ENCODE results near the gene WDR1. TPM values are rescaled to one million over a fixed set of nuclear protein-coding genes. Genes with fewer than 3 reads are reported as not detected.

The WDR1 gene
- total RNA-seq, 1 experiment from 2014 or later: 246 TPM

DNA sequence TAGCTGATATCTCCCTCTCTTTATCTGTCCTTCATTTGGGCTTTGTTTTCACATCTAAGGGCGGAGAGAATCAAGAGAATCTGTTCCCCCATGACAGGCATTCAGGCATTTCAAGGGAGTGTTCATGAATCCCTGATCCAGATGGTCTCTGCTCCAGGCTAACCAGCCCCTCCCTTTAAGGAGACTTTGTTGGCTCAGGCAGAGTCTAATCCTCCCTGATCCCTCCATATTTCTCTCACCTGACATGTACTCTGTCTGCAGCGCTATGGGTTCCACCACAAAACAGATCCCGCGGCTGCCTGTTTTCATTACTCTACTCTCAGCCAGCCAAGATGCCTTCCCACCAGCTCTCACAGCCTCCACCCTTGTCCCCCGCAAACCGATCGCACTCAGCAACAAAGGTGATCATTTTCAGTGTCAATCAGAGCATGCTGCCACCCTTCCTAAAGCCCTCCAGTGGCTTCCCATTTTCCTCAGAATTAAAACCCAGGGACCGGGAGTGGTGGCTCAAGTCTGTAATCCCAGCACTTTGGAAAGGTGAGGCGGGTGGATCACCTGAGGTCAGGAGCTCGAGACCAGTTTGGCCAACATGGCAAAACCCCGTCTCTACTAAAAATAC is 65.0 kb downstream of the WDR1 start:
- DNase-seq (ENCODE audit: unreplicated experiment): no peak
- Mint-ChIP-seq H3K9me3 (ENCODE audit: unreplicated experiment) (no peaks in the 10 kb centered on the region), H3K4me1 (ENCODE audit: insufficient read depth, unreplicated experiment) (peaks cover 6% of the 10 kb centered on the region), H3K36me3 (ENCODE audit: insufficient read depth, unreplicated experiment) (no peaks in the 10 kb centered on the region), H3K27ac (ENCODE audit: low read depth, unreplicated experiment) (no peak overlapping the region), H3K27me3 (ENCODE audit: insufficient read depth, unreplicated experiment) (peaks cover 36% of the 10 kb centered on the region), H3K4me3 (ENCODE audit: unreplicated experiment) (no peak overlapping the region)
- BruUV-seq (replicated peaks): no TSS peak
- POLR2A ChIA-PET: no interaction called here
- TF ChIP-seq, protein P1, sequence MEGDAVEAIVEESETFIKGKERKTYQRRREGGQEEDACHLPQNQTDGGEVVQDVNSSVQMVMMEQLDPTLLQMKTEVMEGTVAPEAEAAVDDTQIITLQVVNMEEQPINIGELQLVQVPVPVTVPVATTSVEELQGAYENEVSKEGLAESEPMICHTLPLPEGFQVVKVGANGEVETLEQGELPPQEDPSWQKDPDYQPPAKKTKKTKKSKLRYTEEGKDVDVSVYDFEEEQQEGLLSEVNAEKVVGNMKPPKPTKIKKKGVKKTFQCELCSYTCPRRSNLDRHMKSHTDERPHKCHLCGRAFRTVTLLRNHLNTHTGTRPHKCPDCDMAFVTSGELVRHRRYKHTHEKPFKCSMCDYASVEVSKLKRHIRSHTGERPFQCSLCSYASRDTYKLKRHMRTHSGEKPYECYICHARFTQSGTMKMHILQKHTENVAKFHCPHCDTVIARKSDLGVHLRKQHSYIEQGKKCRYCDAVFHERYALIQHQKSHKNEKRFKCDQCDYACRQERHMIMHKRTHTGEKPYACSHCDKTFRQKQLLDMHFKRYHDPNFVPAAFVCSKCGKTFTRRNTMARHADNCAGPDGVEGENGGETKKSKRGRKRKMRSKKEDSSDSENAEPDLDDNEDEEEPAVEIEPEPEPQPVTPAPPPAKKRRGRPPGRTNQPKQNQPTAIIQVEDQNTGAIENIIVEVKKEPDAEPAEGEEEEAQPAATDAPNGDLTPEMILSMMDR (IDR thresholded peaks at IDR 0.05; ENCODE audit: unreplicated experiment): no peak
- CTCF ChIA-PET: interaction anchor here (0.9 kb wide), 1 partner anchor 12 kb away, joined by 5 read pairs; no protein-coding TSS in a partner anchor
- intact Hi-C loops (cut with micrococcal nuclease): no loop called here

DNA sequence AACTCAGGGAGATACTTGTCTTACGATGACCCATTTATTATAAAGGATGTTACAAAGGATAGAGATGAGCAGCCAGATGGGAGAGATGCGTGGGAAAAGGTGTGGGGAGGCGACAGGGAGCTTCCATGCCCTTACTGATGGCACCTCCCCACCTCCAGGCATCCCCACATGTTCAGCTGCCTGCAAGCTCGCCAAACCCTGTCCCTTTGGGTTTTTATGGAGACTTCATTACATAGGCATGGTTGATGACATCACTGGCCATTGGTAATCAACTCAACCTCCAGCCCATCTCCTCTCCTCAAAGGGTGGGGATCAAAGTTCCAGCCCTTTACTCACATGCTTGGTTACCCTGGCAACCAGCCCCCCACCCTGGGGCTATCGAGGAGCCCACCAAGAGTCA is 65.9 kb downstream of the WDR1 start:
- TF ChIP-seq, protein P1 (IDR thresholded peaks at IDR 0.05; ENCODE audit: unreplicated experiment): no peak
- DNase-seq (ENCODE audit: unreplicated experiment): no peak
- intact Hi-C loops (cut with micrococcal nuclease): no loop called here
- Mint-ChIP-seq H3K9me3 (ENCODE audit: unreplicated experiment) (no peaks in the 10 kb centered on the region), H3K36me3 (ENCODE audit: insufficient read depth, unreplicated experiment) (no peaks in the 10 kb centered on the region), H3K27me3 (ENCODE audit: insufficient read depth, unreplicated experiment) (peaks cover 36% of the 10 kb centered on the region), H3K27ac (ENCODE audit: low read depth, unreplicated experiment) (no peak overlapping the region), H3K4me3 (ENCODE audit: unreplicated experiment) (no peak overlapping the region), H3K4me1 (ENCODE audit: insufficient read depth, unreplicated experiment) (peaks cover 6% of the 10 kb centered on the region)
- POLR2A ChIA-PET: no interaction called here
- CTCF ChIA-PET: no interaction called here
- no TSS peak for BruUV-seq (replicated peaks)

DNA sequence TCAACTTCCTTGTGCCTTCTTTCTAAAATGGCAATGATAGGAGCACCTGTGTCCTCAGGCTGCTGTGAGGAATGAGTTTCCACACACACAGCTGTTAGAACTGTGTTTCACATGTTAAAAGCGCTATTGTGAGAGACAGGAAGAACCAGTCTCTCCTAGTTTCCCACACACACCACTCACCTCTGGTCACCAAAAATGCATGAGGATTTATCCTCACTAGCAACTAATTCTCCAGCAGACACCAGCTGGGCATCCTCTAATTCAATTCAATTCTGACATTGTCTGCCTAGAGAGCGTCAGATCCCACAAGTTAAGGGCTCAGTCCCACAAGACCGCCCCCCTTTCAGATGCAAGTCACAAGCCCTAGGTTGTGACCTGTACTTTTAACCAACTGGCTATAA is 66.3 kb downstream of the WDR1 start:
- DNase-seq (ENCODE audit: unreplicated experiment): no peak
- intact Hi-C loops (cut with micrococcal nuclease): no loop called here
- H3K27me3 Mint-ChIP-seq (ENCODE audit: insufficient read depth, unreplicated experiment): peaks cover 36% of the 10 kb centered on the region
- no peak overlapping the region for H3K27ac Mint-ChIP-seq (ENCODE audit: low read depth, unreplicated experiment)
- no peaks in the 10 kb centered on the region for H3K9me3 Mint-ChIP-seq (ENCODE audit: unreplicated experiment)
- ChIA-PET POLR2A (no interaction called here), CTCF (no interaction called here)
- TF ChIP-seq, protein P1 (IDR thresholded peaks at IDR 0.05; ENCODE audit: unreplicated experiment): no peak
- peaks cover 6% of the 10 kb centered on the region for H3K4me1 Mint-ChIP-seq (ENCODE audit: insufficient read depth, unreplicated experiment)
- no TSS peak for BruUV-seq (replicated peaks)
- H3K4me3 Mint-ChIP-seq (ENCODE audit: unreplicated experiment): no peak overlapping the region
- no peaks in the 10 kb centered on the region for H3K36me3 Mint-ChIP-seq (ENCODE audit: insufficient read depth, unreplicated experiment)

DNA sequence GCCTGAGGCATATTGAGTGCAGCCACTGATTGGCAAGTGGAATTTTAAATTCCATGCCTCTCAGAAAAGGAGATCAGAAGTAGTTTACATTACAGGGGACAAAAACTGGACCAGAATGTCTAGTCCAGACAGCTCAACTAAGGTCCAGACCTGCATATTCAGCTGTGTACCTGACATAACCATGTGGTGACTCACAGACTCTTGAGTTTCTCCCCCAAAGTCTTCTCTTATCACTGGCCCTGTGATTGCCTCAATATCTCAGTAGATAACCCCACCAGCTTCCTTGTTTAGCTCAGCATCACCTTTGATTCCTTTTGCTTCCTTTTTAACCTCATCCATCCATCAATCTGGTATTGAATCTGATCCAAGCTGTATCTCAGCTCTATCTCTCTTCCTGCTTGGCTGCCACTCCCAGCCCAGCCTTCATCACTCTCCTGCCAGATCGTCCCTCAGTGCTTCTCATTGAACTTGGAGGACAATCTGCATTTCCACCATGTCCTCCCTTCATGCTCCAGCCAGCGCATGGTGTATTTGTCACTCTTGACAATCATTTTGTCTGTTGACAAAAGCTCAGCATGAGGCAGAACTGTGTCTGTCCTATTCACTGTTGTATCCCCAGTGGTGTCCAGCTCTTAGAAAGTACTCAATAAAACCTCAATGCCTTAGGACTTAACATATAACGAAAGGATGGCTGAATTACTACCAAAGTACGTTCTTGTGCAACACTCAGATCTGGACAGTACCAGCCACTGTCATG is 67.5 kb downstream of the WDR1 start:
- H3K36me3 Mint-ChIP-seq (ENCODE audit: insufficient read depth, unreplicated experiment): no peaks in the 10 kb centered on the region
- POLR2A ChIA-PET: interaction anchor here (0.5 to 1.1 kb wide), 2 partner anchors 32 to 47 kb away, joined by 3 read pairs; no protein-coding TSS in a partner anchor
- H3K27ac Mint-ChIP-seq (ENCODE audit: low read depth, unreplicated experiment): no peak overlapping the region
- peaks cover 6% of the 10 kb centered on the region for H3K4me1 Mint-ChIP-seq (ENCODE audit: insufficient read depth, unreplicated experiment)
- no peak overlapping the region for H3K4me3 Mint-ChIP-seq (ENCODE audit: unreplicated experiment)
- no peak for DNase-seq (ENCODE audit: unreplicated experiment)
- peaks cover 36% of the 10 kb centered on the region for H3K27me3 Mint-ChIP-seq (ENCODE audit: insufficient read depth, unreplicated experiment)
- H3K9me3 Mint-ChIP-seq (ENCODE audit: unreplicated experiment): no peaks in the 10 kb centered on the region
- no TSS peak for BruUV-seq (replicated peaks)
- CTCF ChIA-PET: no interaction called here
- TF ChIP-seq, protein P1 (IDR thresholded peaks at IDR 0.05; ENCODE audit: unreplicated experiment): no peak
- intact Hi-C loops (cut with micrococcal nuclease): no loop called here
